ENCODE measurements around the gene IAH1.

Gene IAH1

DNA sequence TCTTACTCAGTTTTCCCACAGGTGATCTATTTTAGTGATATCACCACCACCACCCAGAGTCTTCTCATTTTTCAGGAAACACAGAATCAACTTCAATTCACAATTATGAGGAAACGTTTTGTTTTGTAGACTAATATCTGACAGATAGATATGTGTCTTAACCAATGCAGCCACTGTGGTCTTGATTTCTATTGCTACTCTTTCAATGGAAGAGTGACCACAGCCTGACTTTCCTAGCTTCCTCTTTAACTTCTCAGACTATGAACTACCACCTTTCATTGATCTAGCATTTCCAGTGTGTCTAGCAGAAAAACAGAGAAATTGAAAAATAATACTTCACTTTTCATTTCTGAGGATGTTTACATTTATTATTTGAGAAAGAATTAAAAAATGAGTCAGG lies 60.8 kb downstream of the IAH1 start:
- no peak for DNase-seq

DNA sequence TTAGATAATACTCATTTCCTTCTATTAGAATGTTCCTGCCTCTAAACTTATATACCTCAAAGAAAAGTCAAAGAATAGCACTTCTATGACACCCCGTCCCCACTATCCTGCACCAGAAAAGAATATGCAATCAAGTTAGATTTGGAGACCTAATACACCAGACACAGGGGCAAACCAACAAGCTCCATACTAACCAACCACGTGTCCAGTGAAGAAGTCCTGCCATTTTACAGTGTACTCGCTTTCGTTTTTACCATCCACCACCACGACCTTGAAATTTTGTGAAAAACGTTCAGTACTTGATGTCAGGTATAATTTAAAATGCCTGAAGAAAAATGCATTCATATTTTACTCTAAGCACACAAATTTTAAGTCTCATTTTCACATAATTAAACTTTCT lies 62.2 kb downstream of the IAH1 start:
- DNase-seq, result no peak

DNA sequence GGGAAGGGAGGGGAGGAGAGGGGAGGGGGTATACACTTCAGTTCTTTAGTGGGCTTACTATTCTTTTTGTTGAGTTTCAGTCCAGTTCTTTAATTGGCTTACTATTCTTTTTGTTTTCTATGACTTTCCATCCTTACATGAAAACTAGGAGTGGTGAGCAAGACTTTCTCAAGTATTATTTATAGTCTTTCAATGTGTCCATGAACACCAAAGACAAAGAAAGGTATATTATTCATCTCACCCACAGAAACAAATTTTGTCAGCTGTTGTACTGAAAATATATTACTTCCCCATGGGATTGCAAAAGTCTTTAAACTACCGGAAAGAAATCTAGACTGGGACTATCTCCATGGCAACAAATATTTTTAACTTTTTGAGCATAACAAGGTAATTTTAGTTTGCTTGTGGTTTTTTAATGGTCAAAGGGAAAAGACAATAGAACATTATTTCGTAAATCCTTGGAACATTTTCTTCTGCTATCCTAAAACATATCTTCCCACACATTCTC lies 63.7 kb downstream of the IAH1 start:
- no peak for DNase-seq
